Mesenchymal stem cell (in vitro differentiated cells and primary cell): Measurements from ENCODE around the gene SERINC5.

Experiments used
- DNase-seq: peaks from one replicate; pipeline ENCODE4 v3.0.0-alpha.2; 2013
- H2AFZ ChIP-seq: one replicate; pipeline ENCODE4 v1.6.1; 2013; ENCODE audit warnings: low read depth, mild to moderate bottlenecking, control low read depth, inconsistent platforms, low read length, moderate library complexity
- H2AK5ac ChIP-seq: 2 replicates; pipeline ENCODE4 v1.6.1; 2013; ENCODE audit warnings: low read length, moderate library complexity, mild to moderate bottlenecking, inconsistent platforms; ENCODE audit not compliant: severe bottlenecking
- H2BK120ac ChIP-seq: one replicate; pipeline ENCODE4 v1.6.1; 2013; ENCODE audit warnings: low read depth, mild to moderate bottlenecking, inconsistent platforms, low read length, moderate library complexity
- H2BK12ac ChIP-seq, 2 experiments: one replicate each; pipeline ENCODE4 v1.6.1; 2013; ENCODE audit warnings: inconsistent platforms in 2 of 2, low read length in 2 of 2, mild to moderate bottlenecking in 2 of 2, moderate library complexity in 2 of 2, control low read depth in 1 of 2
- H2BK15ac ChIP-seq: one replicate; pipeline ENCODE4 v1.6.1; 2013; ENCODE audit warnings: mild to moderate bottlenecking, low read depth, inconsistent platforms; ENCODE audit not compliant: poor library complexity, severe bottlenecking
- H2BK5ac ChIP-seq: 2 replicates; pipeline ENCODE4 v1.6.1; 2013; ENCODE audit warnings: low read depth, mild to moderate bottlenecking, low read length, control low read depth, inconsistent platforms; ENCODE audit not compliant: poor library complexity, severe bottlenecking
- H3K14ac ChIP-seq, 2 experiments: one replicate each; pipeline ENCODE4 v1.6.1; 2013; ENCODE audit warnings: inconsistent platforms in 2 of 2, low read length in 2 of 2, control low read depth in 1 of 2, mild to moderate bottlenecking in 1 of 2, moderate library complexity in 1 of 2
- H3K18ac ChIP-seq, 2 experiments: one replicate each; pipeline ENCODE4 v1.6.1; 2013; ENCODE audit warnings: inconsistent platforms in 2 of 2, low read length in 2 of 2, control low read depth in 1 of 2, low read depth in 1 of 2, mild to moderate bottlenecking in 1 of 2
- H3K23ac ChIP-seq, 2 experiments: one replicate each; pipeline ENCODE4 v1.6.1; 2013; ENCODE audit warnings: inconsistent platforms in 2 of 2, low read length in 2 of 2, mild to moderate bottlenecking in 2 of 2, moderate library complexity in 2 of 2, control low read depth in 1 of 2
- H3K27ac ChIP-seq: 2 replicates; pipeline ENCODE4 v1.5.1; 2013; ENCODE audit warnings: mild to moderate bottlenecking, moderate library complexity, low read length, control low read depth, inconsistent platforms; ENCODE audit not compliant: poor library complexity, severe bottlenecking
- H3K27me3 ChIP-seq, 2 experiments: 2 replicates each; pipeline versions ENCODE4 v1.6.1 to v1.7.0; 2013; ENCODE audit warnings: low read length in 2 of 2, mild to moderate bottlenecking in 2 of 2, moderate library complexity in 2 of 2, control low read depth in 1 of 2, inconsistent platforms in 1 of 2; ENCODE audit not compliant: control insufficient read depth in 1 of 2, insufficient read depth in 1 of 2
- H3K36me3 ChIP-seq, 2 experiments: 2 replicates each; pipeline versions ENCODE4 v1.6.1 to v1.7.0; 2013; ENCODE audit warnings: low read length in 2 of 2, control low read depth in 1 of 2, inconsistent platforms in 1 of 2, low read depth in 1 of 2, mild to moderate bottlenecking in 1 of 2; ENCODE audit not compliant: insufficient read depth in 2 of 2, control insufficient read depth in 1 of 2
- H3K4ac ChIP-seq, 2 experiments: one replicate each; pipeline ENCODE4 v1.6.1; 2013; ENCODE audit warnings: inconsistent platforms in 2 of 2, low read length in 2 of 2, mild to moderate bottlenecking in 2 of 2, moderate library complexity in 2 of 2, control low read depth in 1 of 2, low read depth in 1 of 2
- H3K4me1 ChIP-seq: 2 replicates; pipeline ENCODE4 v1.6.1; 2013; ENCODE audit warnings: low read depth, low read length, control low read depth; ENCODE audit not compliant: control insufficient read depth, insufficient read depth
- H3K4me2 ChIP-seq: 2 replicates; pipeline ENCODE4 v1.6.1; 2013; ENCODE audit warnings: low read length, mild to moderate bottlenecking, inconsistent platforms; ENCODE audit not compliant: poor library complexity, severe bottlenecking
- H3K4me3 ChIP-seq, 2 experiments: 2 replicates each; pipeline versions ENCODE4 v1.5.1 to v1.7.0; 2013; ENCODE audit warnings: low read length in 2 of 2, mild to moderate bottlenecking in 2 of 2, control low read depth in 1 of 2, low read depth in 1 of 2; ENCODE audit not compliant: insufficient read depth in 1 of 2
- H3K79me1 ChIP-seq: replicated peaks from 2 replicates; pipeline ENCODE4 v1.6.1; 2013; ENCODE audit warnings: mild to moderate bottlenecking, control low read depth, low read length, inconsistent platforms; ENCODE audit not compliant: poor library complexity, severe bottlenecking
- H3K9ac ChIP-seq: 2 replicates; pipeline ENCODE4 v1.7.0; 2013; ENCODE audit warnings: mild to moderate bottlenecking, low read length, moderate library complexity
- H3K9me3 ChIP-seq: 2 replicates; pipeline ENCODE4 v1.7.0; 2013; ENCODE audit warnings: mild to moderate bottlenecking, low read length; ENCODE audit not compliant: control insufficient read depth
- H4K8ac ChIP-seq: one replicate; pipeline ENCODE4 v1.6.1; 2013; ENCODE audit warnings: inconsistent platforms, mild to moderate bottlenecking, low read length, moderate library complexity
- H4K91ac ChIP-seq: one replicate; pipeline ENCODE4 v1.6.1; 2013; ENCODE audit warnings: mild to moderate bottlenecking, low read length, inconsistent platforms
- WGBS: methylation state at CpG from one replicate; pipeline ENCODE4 v1.1.7; 2013; ENCODE audit warnings: mixed read lengths; 5-methylcytosine and 5-hydroxymethylcytosine counted together

Gene SERINC5

DNA sequence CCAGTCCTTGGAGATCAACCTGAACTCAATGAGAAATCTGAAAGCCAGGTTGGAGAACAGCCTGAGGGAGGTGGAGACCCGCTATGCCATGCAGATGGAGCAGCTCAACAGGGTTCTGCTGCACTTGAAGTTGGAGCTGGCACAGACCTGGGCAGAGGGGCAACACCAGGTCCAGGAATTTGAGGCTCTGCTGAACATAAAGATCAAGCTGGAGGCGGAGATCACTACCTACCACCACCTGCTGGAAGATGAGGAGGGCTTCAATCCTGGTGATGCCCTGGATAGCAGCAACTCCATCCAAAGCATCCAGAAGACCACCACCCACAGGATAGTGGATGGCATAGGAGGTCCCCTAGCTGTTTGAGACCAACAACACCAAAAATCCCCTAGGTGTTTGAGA is 33.5 kb upstream of the SERINC5 start:
- H3K9ac ChIP-seq, result no peak overlapping the region
- H2BK15ac ChIP-seq, result no peak overlapping the region
- H3K4ac ChIP-seq, result no peak overlapping the region
- no peaks in the 10 kb centered on the region for H3K36me3 ChIP-seq
- peaks cover 0 to 20% of the 10 kb centered on the region in 2 experiments for H3K27me3 ChIP-seq
- H2AFZ ChIP-seq, result no peak overlapping the region
- H3K79me1 ChIP-seq, result no peaks in the 10 kb centered on the region
- no peak overlapping the region for H2BK12ac ChIP-seq
- H3K4me1 ChIP-seq, result no peaks in the 10 kb centered on the region
- 76% methylated on average over 2 of the region's 2 CpGs for WGBS
- no peak overlapping the region for H2BK5ac ChIP-seq
- H2AK5ac ChIP-seq, result no peak overlapping the region
- DNase-seq, result no peak
- no peak overlapping the region for H2BK120ac ChIP-seq
- no peak overlapping the region for H3K14ac ChIP-seq
- no peak overlapping the region for H3K4me2 ChIP-seq
- no peak overlapping the region for H3K23ac ChIP-seq
- no peak overlapping the region for H4K91ac ChIP-seq
- no peak overlapping the region for H3K27ac ChIP-seq
- no peak overlapping the region for H3K18ac ChIP-seq
- no peak overlapping the region for H3K4me3 ChIP-seq
- H3K9me3 ChIP-seq, result no peaks in the 10 kb centered on the region
- H4K8ac ChIP-seq, result no peak overlapping the region

DNA sequence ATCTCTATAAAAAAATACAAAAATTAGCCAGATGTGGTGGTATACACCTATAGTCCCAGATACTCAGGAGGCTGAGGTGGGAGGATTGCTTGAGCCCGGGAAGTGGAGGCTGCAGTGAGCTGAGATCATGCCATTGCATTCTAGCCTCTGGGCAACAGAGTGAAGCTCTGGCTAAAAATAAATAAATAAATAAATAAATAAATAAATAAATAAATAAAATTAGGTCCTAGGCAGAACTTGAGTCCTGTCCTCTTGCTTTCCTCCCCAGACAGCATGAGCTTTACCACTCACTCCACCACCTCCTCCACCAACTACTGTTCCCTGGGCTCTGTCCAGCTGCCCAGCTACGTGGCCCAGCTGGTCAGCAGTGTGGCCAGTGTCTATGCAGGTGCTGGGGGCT is 32.3 kb upstream of the SERINC5 start:
- H3K4ac ChIP-seq, result no peak overlapping the region
- H3K23ac ChIP-seq, result no peak overlapping the region
- no peaks in the 10 kb centered on the region for H3K79me1 ChIP-seq
- H3K18ac ChIP-seq, result no peak overlapping the region
- H3K4me2 ChIP-seq, result no peak overlapping the region
- DNase-seq, result no peak
- no peak overlapping the region for H2BK120ac ChIP-seq
- no peak overlapping the region for H2AK5ac ChIP-seq
- no peak overlapping the region for H4K8ac ChIP-seq
- no peak overlapping the region for H3K9ac ChIP-seq
- peaks cover 0 to 20% of the 10 kb centered on the region in 2 experiments for H3K27me3 ChIP-seq
- H3K9me3 ChIP-seq, result no peaks in the 10 kb centered on the region
- H3K36me3 ChIP-seq, result no peaks in the 10 kb centered on the region
- H3K14ac ChIP-seq, result no peak overlapping the region
- H2BK12ac ChIP-seq, result no peak overlapping the region
- H2AFZ ChIP-seq, result no peak overlapping the region
- no peaks in the 10 kb centered on the region for H3K4me1 ChIP-seq
- no peak overlapping the region for H2BK5ac ChIP-seq
- no peak overlapping the region for H3K4me3 ChIP-seq
- H3K27ac ChIP-seq, result no peak overlapping the region
- H4K91ac ChIP-seq, result no peak overlapping the region
- WGBS, result 54% methylated on average over 2 of the region's 2 CpGs
- no peak overlapping the region for H2BK15ac ChIP-seq

DNA sequence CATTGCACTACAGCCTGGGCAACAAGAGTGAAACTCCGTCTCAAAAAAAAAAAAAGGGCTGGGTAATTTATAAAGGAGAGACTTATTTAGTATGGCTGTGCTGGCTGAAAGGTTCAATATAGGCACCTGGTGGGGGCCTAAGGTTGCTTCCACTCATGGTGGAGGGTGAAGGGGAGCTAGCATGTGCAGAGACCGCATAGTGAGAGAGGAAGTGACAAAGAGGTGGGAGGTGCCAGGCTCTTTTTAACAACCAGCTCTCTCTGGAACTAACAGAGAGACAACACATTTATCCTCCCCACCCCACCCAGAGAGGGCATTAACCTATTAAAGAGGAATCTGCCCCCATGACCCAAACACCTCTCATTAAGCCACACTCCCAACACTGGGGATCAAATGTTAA is 28.9 kb upstream of the SERINC5 start:
- Histone ChIP-seq H3K4me3 (no peak overlapping the region), H4K91ac (no peak overlapping the region), H3K4me1 (no peaks in the 10 kb centered on the region), H3K14ac (no peak overlapping the region), H3K4me2 (no peak overlapping the region), H3K9me3 (no peaks in the 10 kb centered on the region), H3K27ac (no peak overlapping the region), H3K4ac (no peak overlapping the region), H3K27me3 (peaks cover 3 to 10% of the 10 kb centered on the region in 2 experiments), H3K9ac (no peak overlapping the region), H3K79me1 (no peaks in the 10 kb centered on the region), H2BK120ac (no peak overlapping the region), H2AFZ (no peak overlapping the region), H3K23ac (no peak overlapping the region), H2BK5ac (no peak overlapping the region), H4K8ac (no peak overlapping the region), H3K18ac (no peak overlapping the region), H3K36me3 (no peaks in the 10 kb centered on the region), H2AK5ac (no peak overlapping the region), H2BK12ac (no peak overlapping the region), H2BK15ac (no peak overlapping the region)
- DNase-seq, result no peak
- 48% methylated on average over 1 of the region's 2 CpGs for WGBS

DNA sequence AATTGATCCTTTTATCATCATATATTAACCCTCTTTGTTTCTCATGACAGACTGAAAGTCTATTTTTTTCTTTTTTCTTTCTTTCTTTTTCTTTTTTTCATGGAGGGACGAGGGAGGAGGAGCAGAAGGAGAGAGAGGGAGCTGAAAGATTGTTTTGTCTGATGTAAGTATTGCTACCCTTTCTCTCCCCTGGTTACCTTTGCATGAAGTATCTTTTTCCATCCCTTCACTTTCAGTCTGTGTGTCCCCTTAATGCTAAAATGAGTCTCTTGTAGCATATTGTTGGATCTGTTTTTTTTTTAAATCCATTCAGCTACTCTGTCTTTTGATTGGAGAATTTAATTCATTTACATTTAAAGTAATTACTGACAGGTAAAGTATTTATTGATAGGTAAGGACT is 27.5 kb upstream of the SERINC5 start:
- WGBS, result no CpG with 5 or more reads among the region's 1 CpG

More for the DNA sequence above, 27.5 kb upstream of the SERINC5 start:
- Histone ChIP-seq H3K18ac (no peak overlapping the region), H3K27me3 (peaks cover 3 to 5% of the 10 kb centered on the region in 2 experiments), H2BK120ac (no peak overlapping the region), H4K8ac (no peak overlapping the region), H3K4me2 (no peak overlapping the region), H2BK12ac (no peak overlapping the region), H3K4me1 (no peaks in the 10 kb centered on the region), H2AK5ac (no peak overlapping the region), H3K36me3 (no peaks in the 10 kb centered on the region), H3K79me1 (no peaks in the 10 kb centered on the region), H3K23ac (no peak overlapping the region), H2BK5ac (no peak overlapping the region), H3K14ac (no peak overlapping the region), H3K9ac (no peak overlapping the region), H2BK15ac (no peak overlapping the region), H3K4me3 (no peak overlapping the region), H2AFZ (no peak overlapping the region), H4K91ac (no peak overlapping the region), H3K4ac (no peak overlapping the region), H3K9me3 (no peaks in the 10 kb centered on the region), H3K27ac (no peak overlapping the region)
- DNase-seq, result no peak
